Keratinocyte (primary cell): Measurements from ENCODE around the gene KLHL21.

Experiments
- CTCF ChIP-seq, 3 experiments: IDR thresholded peaks in 1 of 3; conservative IDR thresholded peaks in 1 of 3; optimal IDR thresholded peaks in 1 of 3; 2 replicates in 2 of 3; 3 replicates in 1 of 3; pipeline versions ENCODE3 to v1.5.1; 2011; ENCODE audit warnings: low read length in 3 of 3, mild to moderate bottlenecking in 3 of 3, moderate library complexity in 2 of 3, control low read depth in 1 of 3, inconsistent platforms in 1 of 3; ENCODE audit not compliant: insufficient read depth in 2 of 3; ENCODE audit errors: extremely low read depth in 1 of 3
- EZH2 ChIP-seq: IDR thresholded peaks from one replicate; pipeline ENCODE4 v1.6.1; 2012; ENCODE audit warnings: inconsistent platforms, mild to moderate bottlenecking, low read length, moderate library complexity

DNA sequence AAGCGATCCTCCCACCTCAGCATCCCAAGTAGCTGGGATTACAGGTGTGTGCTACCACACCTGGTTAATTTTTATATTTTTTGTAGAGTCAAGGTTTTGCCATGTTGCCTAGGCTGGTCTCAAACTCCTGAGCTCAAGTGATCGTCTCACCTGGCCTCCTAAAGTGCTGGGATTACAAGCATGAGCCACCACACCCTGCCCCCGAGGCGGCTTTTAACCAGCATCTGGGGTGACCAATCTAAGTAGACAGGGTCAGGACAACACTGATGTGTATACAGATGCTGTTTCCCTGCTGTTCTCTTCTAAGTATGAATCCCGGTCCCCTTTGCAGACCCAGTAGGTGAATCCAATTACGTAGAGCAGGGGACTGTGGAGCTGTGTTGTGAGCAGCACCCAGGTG is 45.9 kb upstream of the KLHL21 start:
- TF ChIP-seq CTCF (optimal IDR thresholded peaks at IDR 0.05 in 1 of 3, IDR thresholded peaks at IDR 0.05 in 1 of 3, conservative IDR thresholded peaks at IDR 0.05 in 1 of 3; ENCODE audit: extremely low read depth in 1 of 3, insufficient read depth in 2 of 3, low read length in 3 of 3) (no peak), EZH2 (no peak)
